Activated effector memory CD4-positive, alpha-beta T cell treated with anti-CD3 and anti-CD28 coated beads, Interleukin-2, amount 50 U/mL, for 16 hours (primary cell): ENCODE measurements around the gene IDH3G.

Experiments used
- DNase-seq: peaks from one replicate; pipeline ENCODE4 v3.0.0-alpha.2; 2020

The IDH3G gene

DNA sequence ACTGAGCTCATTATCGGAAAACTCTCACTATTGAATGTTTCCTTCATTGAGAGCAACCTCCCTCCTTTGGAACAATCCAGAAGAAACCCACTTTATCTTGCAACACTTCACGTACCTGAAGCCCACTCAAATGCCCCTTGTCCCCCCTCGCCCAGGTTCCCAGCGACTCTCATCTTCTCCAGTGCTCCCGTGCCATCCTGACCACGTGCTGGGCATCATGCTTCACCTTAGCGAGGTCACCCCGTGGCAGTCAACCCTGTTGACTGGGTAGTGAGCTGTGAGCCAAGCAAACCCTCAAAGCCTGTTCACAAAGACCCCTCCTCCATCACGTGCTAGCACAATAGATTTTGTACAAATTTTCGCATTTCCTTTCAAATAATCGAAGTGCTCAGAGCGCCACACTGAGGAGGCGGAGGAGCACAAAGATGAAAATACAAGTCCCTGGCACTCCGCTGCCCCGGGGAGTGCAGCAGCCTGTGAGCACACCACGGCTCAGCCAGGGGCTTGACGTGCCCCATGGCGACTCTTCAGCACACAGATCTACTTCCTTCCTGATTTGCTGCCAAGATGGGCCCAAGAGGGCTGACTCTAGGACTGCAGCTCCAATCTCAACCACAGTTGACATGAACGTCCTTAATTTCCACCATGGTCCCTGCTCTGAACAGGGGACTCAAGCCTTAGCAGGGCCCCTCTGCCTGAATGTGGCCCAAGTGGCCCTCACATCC, 20.6 kb upstream of the IDH3G start:
- DNase-seq: no peak

DNA sequence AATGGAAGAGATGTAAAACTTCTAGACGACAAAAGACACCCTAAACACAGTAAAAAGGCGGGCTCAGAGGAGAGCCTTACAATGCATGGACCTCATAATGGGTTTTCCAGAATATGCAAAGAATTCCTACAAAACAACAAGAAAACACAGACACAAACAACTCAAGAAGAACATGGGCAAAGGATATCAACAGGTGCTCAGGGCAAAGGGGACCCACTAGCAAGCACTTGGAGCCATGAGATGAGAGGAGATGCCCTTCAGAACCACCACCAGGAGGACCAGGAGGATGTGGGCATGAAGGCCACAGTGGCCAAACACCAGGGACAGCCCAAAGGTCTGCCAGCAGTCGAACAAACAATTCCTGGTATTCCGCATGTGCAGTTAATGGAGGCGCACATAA, 19.0 kb upstream of the IDH3G start:
- DNase-seq: no peak

DNA sequence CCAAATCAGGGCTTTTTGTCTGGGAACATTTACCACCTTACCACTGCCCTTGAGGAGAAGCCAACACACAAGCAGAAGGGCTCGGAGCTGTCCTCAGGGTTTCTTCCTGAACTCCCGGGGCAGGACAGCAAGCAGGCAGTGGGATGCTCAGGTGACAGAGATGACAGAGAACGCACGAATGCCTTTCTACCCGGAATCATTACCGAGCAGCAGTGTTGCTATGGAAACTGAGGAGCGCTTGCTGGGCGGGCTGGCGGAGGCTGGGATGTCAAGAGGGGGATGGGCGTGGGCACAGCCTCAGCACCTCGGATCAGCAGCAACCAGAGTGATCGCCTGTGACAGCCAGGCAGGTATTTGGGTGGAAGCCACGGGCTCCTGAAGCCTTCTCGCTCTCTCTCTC, 18.0 kb upstream of the IDH3G start:
- DNase-seq: no peak

GRCh38 chrX:153807976-153808375, 13.8 kb upstream of the IDH3G start:
- no peak for DNase-seq

DNA sequence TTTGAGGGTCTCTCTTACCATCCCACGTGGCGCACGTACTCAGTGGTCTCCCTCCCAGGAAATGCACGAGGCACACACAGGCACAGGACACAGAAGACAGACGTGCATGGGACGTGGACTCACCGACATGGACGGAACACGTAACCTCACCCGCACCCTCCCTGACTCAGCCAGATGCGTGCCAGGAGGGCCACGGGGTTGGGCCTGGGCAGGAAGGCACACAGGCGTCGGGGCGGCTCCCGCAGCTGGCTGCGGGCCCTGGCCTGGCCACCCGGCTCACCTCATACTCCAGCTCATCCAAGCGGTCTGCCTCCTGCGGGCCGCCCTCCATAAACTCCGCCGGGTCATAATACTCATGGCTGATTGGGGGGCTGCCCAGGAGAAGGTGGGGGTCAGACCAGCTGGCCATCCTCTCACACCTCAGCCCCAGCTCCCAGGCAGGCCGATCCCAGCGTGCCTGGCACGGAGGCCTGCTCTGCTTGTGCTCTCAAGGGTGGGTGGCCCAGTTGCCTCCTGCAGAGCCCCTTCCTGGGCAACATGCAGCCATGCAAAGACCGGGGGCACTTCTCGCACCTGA, 12.9 kb upstream of the IDH3G start:
- DNase-seq: no peak

GRCh38 chrX:153805436-153805835, 11.3 kb upstream of the IDH3G start:
- no peak for DNase-seq

GRCh38 chrX:153804621-153805020, 10.4 kb upstream of the IDH3G start:
- DNase-seq: no peak

- DNase-seq: no peak
Measured at GRCh38 chrX:153804100-153804595, 10.0 kb upstream of the IDH3G start.

GRCh38 chrX:153803211-153804099, 9.3 kb upstream of the IDH3G start:
- DNase-seq: no peak

GRCh38 chrX:153802513-153803045, 8.4 kb upstream of the IDH3G start:
- no peak for DNase-seq

- DNase-seq: no peak
Measured at GRCh38 chrX:153801669-153802068, 7.5 kb upstream of the IDH3G start.

DNA sequence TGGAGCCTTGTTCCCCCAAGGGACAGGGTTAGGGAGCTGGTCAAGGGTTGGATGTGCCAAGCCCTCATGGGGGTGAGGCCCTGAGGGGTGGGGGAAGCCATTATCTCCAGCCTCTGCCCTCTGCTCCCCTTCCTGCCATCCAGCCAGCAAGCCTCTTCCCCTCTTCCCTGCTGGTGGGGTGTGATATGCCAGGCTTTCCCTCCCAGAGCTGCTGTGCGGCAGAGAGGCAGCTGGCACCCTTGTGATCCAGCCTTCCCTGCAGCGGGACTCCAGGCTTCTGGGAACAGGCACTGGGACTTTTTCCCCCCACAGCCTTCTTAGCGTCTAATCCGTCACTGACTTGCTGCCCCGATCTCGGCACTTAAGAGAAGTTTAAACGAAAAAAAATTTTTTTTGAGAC, 6.6 kb upstream of the IDH3G start:
- DNase-seq: no peak

- DNase-seq: no peak
Measured at GRCh38 chrX:153800177-153800722, 6.1 kb upstream of the IDH3G start.

GRCh38 chrX:153799326-153799725, 5.2 kb upstream of the IDH3G start:
- DNase-seq: no peak

GRCh38 chrX:153797415-153798015, 3.3 kb upstream of the IDH3G start:
- no peak for DNase-seq

DNA sequence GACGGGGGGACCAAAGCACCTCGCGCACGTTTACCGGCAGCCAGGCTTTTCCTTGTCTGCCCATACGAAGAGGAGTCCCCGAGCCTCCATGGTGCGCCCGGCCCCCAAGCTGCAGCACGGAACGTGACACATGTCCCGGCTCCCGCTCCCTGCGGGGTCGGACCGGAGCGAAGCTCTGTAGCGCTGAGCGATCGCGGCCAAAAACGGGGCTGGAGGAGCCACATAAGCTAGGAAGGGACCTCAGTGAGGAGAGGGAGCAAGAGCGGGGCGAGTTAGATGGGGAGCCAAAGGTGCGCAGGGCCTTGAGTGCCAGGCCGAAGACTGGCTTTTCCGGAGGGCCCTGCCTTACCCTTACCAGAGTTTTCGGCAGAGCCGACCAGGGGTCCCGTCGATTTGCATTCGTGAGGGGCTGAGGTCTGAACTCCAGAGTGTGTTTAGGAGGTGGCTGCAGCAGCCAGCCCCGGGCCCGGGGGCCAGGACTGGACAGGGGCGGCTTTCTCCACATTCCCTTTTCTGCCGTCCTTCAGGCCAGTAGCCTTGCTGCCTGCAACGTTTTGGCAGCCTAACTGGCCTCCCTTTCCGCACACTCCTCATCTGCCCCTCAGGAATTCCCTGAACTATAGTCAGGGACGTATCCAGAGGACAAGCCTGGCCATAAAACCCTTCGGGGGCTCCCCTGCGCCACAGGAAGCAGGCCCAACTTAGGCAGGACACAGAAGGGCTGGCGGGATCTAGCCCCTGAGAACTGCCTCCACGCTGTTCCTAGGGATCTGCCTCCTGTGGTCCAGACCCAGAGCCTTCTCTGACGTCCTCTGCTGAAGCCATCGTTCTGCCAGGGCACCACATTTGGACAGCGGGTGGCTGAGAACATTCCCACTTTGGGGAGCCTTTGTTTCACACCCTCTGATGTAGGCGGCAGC, 982 bp upstream of the IDH3G start:
- no peak for DNase-seq

- no peak for DNase-seq
Measured at GRCh38 chrX:153793291-153793690, 884 bp downstream of the IDH3G start.

GRCh38 chrX:153792368-153792767, 1.8 kb downstream of the IDH3G start:
- DNase-seq: no peak

GRCh38 chrX:153791104-153791852, 2.9 kb downstream of the IDH3G start:
- no peak for DNase-seq

- no peak for DNase-seq
Measured at GRCh38 chrX:153789654-153790053, 4.5 kb downstream of the IDH3G start.

GRCh38 chrX:153786669-153787068, 7.5 kb downstream of the IDH3G start:
- DNase-seq: no peak
